Neutrophil (primary cell): ENCODE data around the gene ZNF311.

Experiments used
- H3K27ac ChIP-seq: fragments of 200-600 bp; sonication (generic); 2 replicates; pipeline ENCODE4 v1.5.1; 2016; ENCODE audit warnings: mild to moderate bottlenecking, moderate library complexity
- H3K27me3 ChIP-seq: fragments of 200-600 bp; sonication (generic); 2 replicates; pipeline ENCODE4 v1.6.0; 2016; ENCODE audit warnings: mild to moderate bottlenecking
- H3K36me3 ChIP-seq: fragments of 200-600 bp; sonication (generic); 2 replicates; pipeline ENCODE4 v1.5.1; 2017
- H3K4me1 ChIP-seq, 2 experiments: fragments of 200-600 bp in 1 of 2; sonication (generic) in 1 of 2; 1 replicate in 1 of 2; 2 replicates in 1 of 2; pipeline versions ENCODE4 v1.5.1 to v1.6.1; 2013 to 2016; ENCODE audit warnings: low read depth in 1 of 2, low read length in 1 of 2, mild to moderate bottlenecking in 1 of 2, moderate library complexity in 1 of 2; ENCODE audit not compliant: control insufficient read depth in 1 of 2, insufficient read depth in 1 of 2
- H3K4me3 ChIP-seq, 2 experiments: fragments of 200-600 bp in 1 of 2; sonication (generic) in 1 of 2; 1 replicate in 1 of 2; 2 replicates in 1 of 2; pipeline ENCODE4 v1.5.1; 2013 to 2016; ENCODE audit warnings: low read depth in 1 of 2, low read length in 1 of 2, mild to moderate bottlenecking in 1 of 2, moderate library complexity in 1 of 2
- H3K9me3 ChIP-seq: fragments of 200-600 bp; sonication (generic); 2 replicates; pipeline ENCODE4 v1.5.1; 2016
- CTCF ChIP-seq: fragments of 200-600 bp; sonication (generic); IDR thresholded peaks from 2 replicates; pipeline ENCODE4 v1.5.1; 2016; ENCODE audit warnings: antibody characterized with exemption

The ZNF311 gene

GRCh38 chr6:28995093-28995650, 9.9 kb downstream of the ZNF311 start:
- no peak for TF ChIP-seq CTCF
- H3K4me1 ChIP-seq = no peaks in the 10 kb centered on the region
- H3K36me3 ChIP-seq = no peaks in the 10 kb centered on the region
- H3K27me3 ChIP-seq = peaks cover 26% of the 10 kb centered on the region
- no peak overlapping the region for H3K27ac ChIP-seq
- H3K9me3 ChIP-seq = no peaks in the 10 kb centered on the region
- H3K4me3 ChIP-seq = no peak overlapping the region

- peaks cover 72% of the 10 kb centered on the region for H3K27me3 ChIP-seq
- peak; percentile 52 for TF ChIP-seq CTCF
- peak overlapping the region; percentile 24 for H3K27ac ChIP-seq
- peaks cover 12 to 14% of the 10 kb centered on the region in 2 experiments for H3K4me1 ChIP-seq
- no peaks in the 10 kb centered on the region for H3K36me3 ChIP-seq
- peak overlapping the region; percentile 38 to 42 for H3K4me3 ChIP-seq
- no peaks in the 10 kb centered on the region for H3K9me3 ChIP-seq
Measured at GRCh38 chr6:28988536-28989311, 16.4 kb downstream of the ZNF311 start.

- no peak for TF ChIP-seq CTCF
- H3K27ac ChIP-seq = no peak overlapping the region
- H3K4me3 ChIP-seq = no peak overlapping the region
- peaks cover 35% of the 10 kb centered on the region in 2 experiments for H3K4me1 ChIP-seq
- peaks cover 60% of the 10 kb centered on the region for H3K27me3 ChIP-seq
- H3K9me3 ChIP-seq = no peaks in the 10 kb centered on the region
- no peaks in the 10 kb centered on the region for H3K36me3 ChIP-seq
Measured at GRCh38 chr6:28985462-28986164, 19.5 kb downstream of the ZNF311 start.

GRCh38 chr6:28983838-28984237, 21.3 kb downstream of the ZNF311 start:
- TF ChIP-seq CTCF = no peak
- H3K36me3 ChIP-seq = no peaks in the 10 kb centered on the region
- peaks cover 33 to 35% of the 10 kb centered on the region in 2 experiments for H3K4me1 ChIP-seq
- no peak overlapping the region for H3K4me3 ChIP-seq
- no peak overlapping the region for H3K27ac ChIP-seq
- peaks cover 42% of the 10 kb centered on the region for H3K27me3 ChIP-seq
- no peaks in the 10 kb centered on the region for H3K9me3 ChIP-seq

GRCh38 chr6:28982476-28983266, 22.4 kb downstream of the ZNF311 start:
- peak overlapping the region; percentile 72 for H3K27ac ChIP-seq
- TF ChIP-seq CTCF = no peak
- no peaks in the 10 kb centered on the region for H3K9me3 ChIP-seq
- H3K4me3 ChIP-seq = peak overlapping the region; percentile 41 to 49
- no peaks in the 10 kb centered on the region for H3K36me3 ChIP-seq
- H3K27me3 ChIP-seq = peaks cover 30% of the 10 kb centered on the region
- peaks cover 32 to 33% of the 10 kb centered on the region in 2 experiments for H3K4me1 ChIP-seq
